GM06990 (cell line): ENCODE results near the gene MAP2K7.

ENCODE experiments used
- DNase-seq: peaks from one replicate; pipeline ENCODE4 v3.0.0-alpha.2; 2011; ENCODE audit not compliant: insufficient read length; ENCODE audit errors: extremely low read depth
- H3K27me3 ChIP-seq: replicated peaks from 2 replicates; pipeline ENCODE4 v1.6.0; 2011; ENCODE audit warnings: low read length; ENCODE audit not compliant: control insufficient read depth, insufficient read depth
- H3K36me3 ChIP-seq: 2 replicates; pipeline ENCODE4 v1.5.1; 2011; ENCODE audit warnings: low read length; ENCODE audit not compliant: control insufficient read depth, insufficient read depth
- H3K4me3 ChIP-seq: replicated peaks from 2 replicates; pipeline ENCODE4 v1.5.1; 2011; ENCODE audit warnings: low read depth, mild to moderate bottlenecking, control low read depth, low read length
- CTCF ChIP-seq: IDR thresholded peaks from 2 replicates; pipeline ENCODE4 v1.5.1; 2011; ENCODE audit warnings: low read length, control low read depth, mild to moderate bottlenecking, inconsistent platforms; ENCODE audit not compliant: insufficient read depth, poor library complexity, severe bottlenecking

The MAP2K7 gene

GRCh38 chr19:7911508-7912143 is 7.9 kb downstream of the MAP2K7 start:
- H3K36me3 ChIP-seq, result peaks cover 8% of the 10 kb centered on the region
- no peaks in the 10 kb centered on the region; the same call in none of the 2 replicates for H3K27me3 ChIP-seq
- no peak overlapping the region for H3K4me3 ChIP-seq
- no peak for TF ChIP-seq CTCF
- DNase-seq, result no peak

GRCh38 chr19:7912144-7912696 is 8.5 kb downstream of the MAP2K7 start:
- TF ChIP-seq CTCF, result no peak

DNA sequence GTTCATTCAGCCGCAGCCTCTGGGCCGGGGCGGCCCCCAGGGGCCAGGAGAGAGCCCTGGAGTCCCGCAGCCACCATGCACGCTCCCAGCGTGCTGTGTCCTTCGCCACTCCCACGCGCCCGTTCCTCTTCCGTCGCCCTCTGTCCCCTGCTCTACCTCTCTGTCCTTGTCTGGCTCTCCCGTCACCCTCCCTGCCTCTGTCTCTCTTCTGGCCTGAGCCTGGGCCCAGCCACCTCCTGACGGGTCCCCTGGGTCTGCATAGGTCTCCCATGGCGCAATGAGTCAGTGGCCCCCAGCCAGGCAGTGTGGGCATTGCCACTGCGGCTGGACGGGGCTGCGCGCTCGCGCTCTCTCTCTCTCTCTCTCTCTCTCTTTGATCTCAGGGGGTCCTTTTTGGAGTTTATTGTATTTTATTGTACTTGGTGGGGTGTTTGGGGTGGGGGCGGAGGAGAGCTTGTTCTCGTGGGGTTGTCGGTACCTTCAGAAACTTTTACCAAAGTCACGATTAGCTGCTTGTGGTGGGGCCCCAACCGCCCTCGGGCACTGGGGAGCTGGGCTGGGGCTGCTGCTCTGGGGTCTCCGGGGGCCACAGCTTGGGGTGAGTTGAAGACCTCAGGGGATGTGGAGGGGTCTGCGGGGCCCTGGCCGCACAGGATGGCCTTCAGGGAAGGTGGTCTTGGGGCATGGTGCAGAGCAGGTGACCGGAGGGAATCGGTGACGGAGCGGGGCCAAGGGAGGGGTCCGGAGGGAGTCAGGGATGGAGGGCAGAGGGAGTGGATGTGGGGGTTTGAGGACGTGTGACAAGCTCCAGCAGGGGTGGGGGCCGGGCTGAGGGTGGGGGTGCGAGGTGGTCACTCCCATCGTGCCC is 9.3 kb downstream of the MAP2K7 start:
- TF ChIP-seq CTCF, result no peak
- no peaks in the 10 kb centered on the region; the same call in none of the 2 replicates for H3K27me3 ChIP-seq
- no peak for DNase-seq
- H3K36me3 ChIP-seq, result peaks cover 8% of the 10 kb centered on the region
- no peak overlapping the region for H3K4me3 ChIP-seq

More at GRCh38 chr19:7912144-7912696, 8.5 kb downstream of the MAP2K7 start:
- no peak overlapping the region for H3K4me3 ChIP-seq
- H3K27me3 ChIP-seq, result no peaks in the 10 kb centered on the region; the same call in none of the 2 replicates
- peaks cover 8% of the 10 kb centered on the region for H3K36me3 ChIP-seq
- DNase-seq, result no peak

- Histone ChIP-seq H3K27me3 (no peaks in the 10 kb centered on the region; the same call in none of the 2 replicates), H3K36me3 (peaks cover 8% of the 10 kb centered on the region), H3K4me3 (no peak overlapping the region)
- DNase-seq, result no peak
- no peak for TF ChIP-seq CTCF
Observed at GRCh38 chr19:7913652-7914051, 10.0 kb downstream of the MAP2K7 start.

- H3K36me3 ChIP-seq, result peaks cover 8% of the 10 kb centered on the region
- no peak for DNase-seq
- no peak overlapping the region for H3K4me3 ChIP-seq
- H3K27me3 ChIP-seq, result no peaks in the 10 kb centered on the region; the same call in none of the 2 replicates
- TF ChIP-seq CTCF, result no peak
Observed at GRCh38 chr19:7914099-7914498, 10.4 kb downstream of the MAP2K7 start.
